NCI-H510A treated with DMSO at 0.1 percent for 48 hours (cell line): Measurements from ENCODE around the gene KANSL1L.
A peak's percentile ranks its signal among the peaks of the same experiment; 100 is the strongest.
"Not testable (repeated sequence)": the region's sequence is repeated elsewhere in the genome, so short reads cannot be mapped to it uniquely, and the experiment has no call there.

Source experiments
- DNase-seq: peaks from one replicate; lab custom pipeline; 2025; lab: John Stamatoyannopoulos, UW

The KANSL1L gene

DNA sequence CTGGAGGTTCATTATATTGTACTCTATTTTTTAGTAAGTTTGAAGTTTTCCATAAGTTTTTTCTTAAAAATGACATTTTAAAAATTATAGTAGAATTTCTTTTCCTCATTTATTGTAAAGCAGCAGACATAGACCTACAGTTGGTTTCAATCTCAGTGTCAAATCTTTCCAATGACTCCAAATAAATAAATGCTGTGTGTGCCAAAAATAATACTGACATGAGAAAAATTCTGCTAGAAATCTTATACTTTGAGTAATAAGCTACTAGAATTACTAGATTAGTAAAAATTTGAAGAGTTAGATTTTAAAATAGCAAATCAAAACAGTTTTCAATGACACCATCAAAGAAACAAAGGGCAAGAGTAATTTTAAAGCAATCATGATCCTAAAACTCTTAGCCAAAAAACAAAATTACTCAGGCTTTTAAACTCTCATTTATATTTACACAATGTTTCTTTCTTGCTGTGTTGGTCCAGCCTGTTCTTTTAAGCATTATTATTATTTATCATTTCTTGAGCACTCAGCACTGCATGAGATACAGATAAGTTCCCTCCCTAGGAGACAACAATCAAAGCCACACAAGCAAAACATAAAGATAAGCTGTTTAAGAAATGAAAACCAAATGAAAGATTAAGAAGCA is 8.3 kb upstream of the KANSL1L start:
- DNase-seq, result no peak

DNA sequence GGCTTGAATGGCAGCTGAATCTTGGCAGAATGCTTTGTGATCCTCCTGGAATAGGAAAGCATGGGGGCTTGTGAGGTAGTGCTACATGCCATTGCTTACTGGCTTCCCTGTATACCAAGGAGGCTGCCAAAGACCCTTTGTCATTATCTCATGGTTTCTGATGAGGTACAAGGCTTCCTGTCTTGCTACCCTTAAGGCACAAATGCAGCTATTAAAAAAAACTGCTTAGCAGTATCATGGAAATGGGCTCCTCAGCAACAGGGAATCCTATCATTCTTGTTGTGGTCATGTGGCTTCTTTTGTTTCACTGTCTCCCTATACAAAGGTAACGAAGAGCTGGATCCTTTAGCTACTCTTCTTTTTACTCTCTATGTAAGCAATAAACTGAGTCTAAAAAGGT is 6.6 kb upstream of the KANSL1L start:
- no peak for DNase-seq

DNA sequence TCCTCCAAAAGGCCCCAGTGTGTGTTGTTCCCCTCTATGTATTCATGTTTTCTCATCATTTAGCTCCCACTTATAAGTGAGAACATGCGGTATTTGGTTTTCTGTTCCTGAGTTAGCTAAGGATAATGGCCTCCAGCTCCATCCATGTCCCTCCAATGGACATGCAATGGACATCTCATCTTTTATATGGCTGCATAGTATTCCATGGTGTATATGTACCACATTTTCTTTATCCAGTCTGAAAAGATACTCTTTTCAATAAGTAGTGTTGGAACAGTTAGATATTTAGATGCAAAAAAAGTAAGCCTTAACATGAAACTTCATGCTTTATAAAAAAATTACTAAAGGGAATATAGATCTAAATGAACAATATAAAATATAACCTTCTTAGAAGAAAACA is 5.9 kb upstream of the KANSL1L start:
- DNase-seq, result not testable (repeated sequence)

DNA sequence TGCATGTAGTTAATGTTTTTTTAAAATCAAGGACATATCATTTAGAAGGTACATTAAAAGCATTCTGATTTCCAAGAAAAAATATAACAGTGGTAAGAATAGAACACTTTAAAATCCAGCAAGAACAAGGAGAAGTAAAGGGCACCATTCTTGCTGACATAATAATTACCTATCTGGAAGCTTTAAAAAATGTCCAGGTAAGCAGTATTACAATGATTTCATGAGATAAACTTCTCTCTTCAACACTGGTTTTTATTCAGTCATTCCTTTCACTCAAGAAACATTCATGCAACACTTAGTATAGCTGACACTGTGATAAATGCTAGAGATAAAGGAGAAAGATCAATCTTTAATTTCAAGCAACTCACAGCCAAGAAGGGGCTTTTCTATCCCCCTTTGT is 2.9 kb upstream of the KANSL1L start:
- no peak for DNase-seq

DNA sequence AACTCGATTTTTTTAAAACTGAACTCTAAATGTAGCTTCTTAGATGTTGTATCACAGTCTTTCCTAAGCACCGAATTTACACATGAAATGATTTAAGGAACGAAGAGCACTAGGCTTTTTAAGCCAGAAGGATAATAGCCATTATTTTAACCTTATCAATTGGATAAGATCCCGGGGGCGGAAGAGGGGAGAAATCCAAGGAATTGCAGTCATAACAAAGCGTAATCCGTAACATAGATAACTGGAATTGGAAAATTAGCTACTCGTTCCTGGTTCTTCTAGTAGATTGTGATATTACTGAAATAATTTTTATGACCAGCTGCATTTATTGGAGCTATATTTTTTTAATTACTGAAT is 988 bp upstream of the KANSL1L start:
- DNase-seq, result peak; percentile 69

DNA sequence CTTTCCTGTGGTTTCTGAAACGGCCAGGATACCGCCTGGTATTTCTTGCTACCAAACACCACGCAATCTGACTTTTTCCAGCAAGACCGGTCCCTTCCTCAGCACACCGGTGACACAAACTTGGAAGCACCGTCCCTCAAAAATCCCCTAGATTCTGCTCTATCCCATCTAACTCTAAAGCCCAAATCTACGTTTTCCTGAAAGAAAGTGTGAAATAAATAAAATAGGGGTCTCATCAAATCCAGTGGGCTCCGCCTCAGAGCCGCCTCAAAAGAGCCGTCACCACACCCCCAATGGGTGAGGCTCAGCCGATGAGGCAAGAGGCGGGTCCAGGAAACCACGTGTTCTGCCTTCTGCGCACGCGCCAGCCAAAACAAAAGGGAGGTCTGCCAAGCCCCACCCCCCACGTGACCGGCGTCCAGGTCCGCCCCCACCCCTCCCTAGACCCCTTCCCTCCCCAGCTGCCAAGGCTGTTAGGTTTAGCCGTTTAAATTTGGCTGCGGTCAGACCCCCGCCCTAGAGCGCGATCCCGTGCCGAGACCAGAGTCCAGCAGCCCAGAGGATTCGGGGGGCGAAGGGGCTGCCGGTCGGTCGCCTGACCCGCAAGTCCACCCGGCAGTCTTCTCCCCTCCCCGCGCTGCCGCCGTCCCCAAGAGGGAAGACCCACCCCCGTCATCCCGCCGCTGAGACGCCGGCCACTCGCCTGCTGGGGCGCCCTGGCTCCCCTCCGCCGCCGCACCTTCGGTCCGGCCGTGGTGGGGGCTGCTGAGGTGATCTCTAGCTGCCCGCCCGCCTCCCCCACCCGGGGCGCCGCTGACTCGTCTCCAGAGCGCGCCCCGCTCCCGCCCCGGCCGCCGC is 534 bp downstream of the KANSL1L start:
- peak; percentile 96 for DNase-seq

DNA sequence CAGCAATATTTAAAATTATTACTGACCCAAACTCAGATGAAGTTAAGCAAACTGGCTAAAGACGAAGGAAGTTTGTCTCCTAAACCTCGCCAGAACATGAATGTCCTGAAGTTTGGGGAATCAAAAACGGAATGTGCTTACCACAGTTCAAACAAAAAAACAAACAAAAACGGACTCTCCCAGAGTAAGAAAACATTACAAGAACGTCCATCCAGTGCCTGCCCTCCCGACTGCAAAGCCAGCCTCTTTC is 1.1 kb downstream of the KANSL1L start:
- no peak for DNase-seq

DNA sequence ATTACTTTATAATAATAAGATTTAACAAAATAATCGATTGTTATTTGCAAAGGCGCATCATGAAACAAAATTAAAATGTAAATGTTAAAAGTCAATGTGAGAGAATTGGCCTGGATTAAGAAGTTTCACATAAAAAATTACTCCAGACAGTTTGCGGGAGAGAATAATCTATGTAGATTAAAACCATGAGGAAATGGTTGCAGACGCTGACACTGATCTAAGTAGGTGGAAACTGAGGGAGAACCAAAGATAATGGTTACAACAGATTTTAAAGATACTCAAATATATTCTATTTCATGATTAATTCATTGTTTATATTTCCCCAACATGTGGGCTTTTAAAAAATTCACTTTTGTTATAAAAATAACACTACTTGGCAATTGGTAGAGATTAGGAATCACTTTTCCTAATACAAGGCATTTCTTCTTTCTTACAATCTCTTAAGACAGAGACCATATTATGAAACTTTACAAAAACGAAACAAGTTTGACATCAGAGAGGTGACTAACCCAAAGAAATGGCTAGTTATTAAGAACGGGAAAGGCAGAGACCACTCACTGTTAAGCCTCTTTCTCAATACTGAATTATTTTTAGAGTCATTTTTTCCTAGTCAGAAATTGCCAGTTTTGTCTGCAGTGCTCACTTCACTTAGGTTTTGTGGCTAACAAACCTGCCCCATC is 1.6 kb downstream of the KANSL1L start:
- peak; percentile 25 for DNase-seq

DNA sequence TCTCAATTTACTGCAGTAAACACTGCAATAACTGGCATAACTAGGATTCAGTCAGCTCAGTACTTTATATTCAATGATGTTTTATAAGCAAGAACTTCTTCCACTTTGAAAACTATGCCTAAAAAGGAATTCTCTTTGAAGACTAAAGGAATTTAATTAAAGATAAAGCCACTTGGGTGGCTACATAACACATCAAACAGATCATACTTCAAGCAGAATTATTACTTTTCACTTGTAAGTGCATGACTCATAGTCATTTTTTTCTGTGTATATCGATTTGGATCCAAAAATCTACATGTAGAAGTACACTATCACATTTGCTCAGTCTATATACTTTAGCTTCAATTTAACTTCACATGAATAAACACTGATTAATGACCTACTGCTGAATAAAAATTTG is 4.0 kb downstream of the KANSL1L start:
- no peak for DNase-seq

DNA sequence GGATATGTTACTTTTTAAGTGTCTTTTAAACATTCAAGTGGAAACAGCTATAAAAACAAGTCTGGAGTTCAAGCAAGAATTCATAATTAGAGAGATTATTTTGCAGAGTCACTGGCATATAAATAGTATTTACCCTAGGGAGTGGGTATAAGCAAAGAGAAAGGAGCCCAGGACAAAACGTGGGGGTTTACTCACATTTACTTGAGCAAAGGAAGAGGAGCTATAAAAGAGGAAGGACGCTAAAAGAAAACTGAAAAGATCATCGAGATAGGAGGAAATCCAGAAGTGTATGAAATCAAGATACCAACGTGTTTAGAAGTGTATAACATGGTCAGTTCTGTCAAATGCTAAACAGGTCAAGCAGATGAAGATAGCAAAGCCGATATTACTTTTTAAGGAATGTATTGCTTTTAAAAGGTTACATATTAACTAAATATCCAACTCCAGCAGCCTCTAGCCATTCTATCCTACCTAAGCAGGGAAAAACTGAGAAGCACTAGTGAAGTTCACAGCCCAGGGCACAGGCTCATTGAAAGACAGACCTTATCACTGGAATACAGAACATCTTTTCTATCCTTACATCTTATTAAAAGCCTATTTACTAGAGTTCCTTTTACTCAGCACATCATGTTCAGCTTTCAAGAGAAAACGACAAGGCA is 8.6 kb downstream of the KANSL1L start:
- no peak for DNase-seq

DNA sequence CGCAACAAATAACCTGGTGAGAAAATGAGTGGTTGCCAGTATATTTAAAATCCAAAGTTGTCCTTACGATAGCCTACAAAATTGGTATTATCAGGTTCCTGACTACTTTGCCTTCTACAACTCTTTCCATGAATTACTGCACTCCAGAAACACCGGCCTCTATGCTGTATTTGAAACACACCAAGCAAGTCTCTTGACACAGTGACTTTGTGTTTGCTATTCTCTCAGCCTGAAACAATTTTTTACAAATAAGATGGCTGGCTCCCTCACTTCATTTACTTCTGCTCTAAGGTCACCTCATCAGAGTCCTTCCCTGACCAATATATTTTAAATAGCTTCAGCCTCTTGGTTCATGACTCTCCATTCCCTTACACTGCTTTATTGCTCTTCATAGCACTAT is 12.2 kb downstream of the KANSL1L start:
- no peak for DNase-seq

DNA sequence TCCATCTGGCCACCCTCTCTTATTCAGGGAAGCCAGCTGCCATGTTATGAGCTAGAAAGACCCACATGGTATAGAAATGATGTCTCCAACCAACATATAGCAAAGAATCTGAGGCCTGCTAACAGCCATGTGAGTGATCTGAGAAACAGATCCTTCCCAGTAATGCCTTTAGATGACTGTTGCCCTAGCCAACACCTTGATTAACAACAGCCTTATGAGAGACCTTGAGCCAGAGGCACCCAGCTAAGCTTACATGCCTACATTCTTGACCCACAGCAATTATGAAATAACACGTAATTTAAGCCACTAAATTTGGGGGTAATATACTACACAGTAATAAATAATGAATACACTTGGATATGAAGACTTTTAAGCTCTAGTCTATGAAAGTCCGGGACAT is 13.0 kb downstream of the KANSL1L start:
- DNase-seq, result no peak

DNA sequence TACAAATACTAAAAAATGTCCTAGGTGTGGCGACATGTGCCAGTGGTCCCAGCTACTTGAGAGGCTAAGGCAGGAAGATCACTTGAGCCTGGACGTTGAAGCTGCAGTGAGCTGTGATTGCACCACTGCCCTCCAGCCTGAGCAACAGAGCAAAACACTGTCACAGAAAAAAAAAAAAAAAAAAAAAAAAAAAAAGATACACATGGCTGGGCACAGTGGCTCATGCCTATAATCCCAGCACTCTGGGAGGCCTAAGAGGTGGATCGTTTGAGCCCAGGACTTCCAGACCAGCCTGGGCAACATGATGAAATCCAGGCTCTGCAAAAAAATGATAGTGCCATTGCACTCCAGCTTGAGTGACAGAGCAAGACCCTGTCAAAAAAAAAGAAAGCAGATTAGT is 13.7 kb downstream of the KANSL1L start:
- DNase-seq, result no peak

DNA sequence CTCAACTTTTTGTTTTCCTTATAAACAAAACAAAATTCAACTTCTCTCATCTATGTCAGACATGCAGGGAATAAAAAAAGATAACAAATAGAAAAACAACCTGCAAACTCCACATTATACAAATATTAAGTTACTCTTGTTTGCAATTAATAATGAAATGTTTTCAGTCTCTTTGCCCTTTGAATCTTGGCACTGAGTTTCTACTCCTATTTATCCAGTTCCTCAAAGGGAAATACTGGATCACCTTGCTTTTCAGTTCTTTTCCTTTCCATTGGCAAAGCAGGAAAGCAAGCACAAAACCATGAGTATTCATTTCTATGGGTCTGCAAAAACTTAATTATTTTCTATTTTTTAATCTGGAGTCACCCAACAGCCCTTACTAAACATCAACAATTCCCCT is 23.6 kb downstream of the KANSL1L start:
- no peak for DNase-seq

DNA sequence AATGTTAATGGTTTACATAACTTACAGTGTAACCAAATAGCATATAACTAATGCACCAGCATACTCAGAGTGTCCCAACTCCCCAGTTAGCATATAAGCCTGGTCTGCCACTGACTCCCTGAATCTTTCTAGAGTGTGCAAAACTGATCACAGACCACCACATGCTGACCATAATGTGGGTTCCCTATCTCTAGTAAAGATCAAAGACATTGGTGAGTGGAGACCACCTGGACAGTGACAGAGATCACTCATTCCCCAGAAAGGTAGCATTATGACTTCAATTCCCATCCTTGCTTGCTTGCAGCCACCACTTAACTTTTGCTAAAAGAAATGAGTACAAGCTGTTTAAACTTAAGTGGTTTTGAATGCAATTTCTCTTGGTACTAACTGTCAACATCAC is 39.0 kb downstream of the KANSL1L start:
- DNase-seq, result no peak

DNA sequence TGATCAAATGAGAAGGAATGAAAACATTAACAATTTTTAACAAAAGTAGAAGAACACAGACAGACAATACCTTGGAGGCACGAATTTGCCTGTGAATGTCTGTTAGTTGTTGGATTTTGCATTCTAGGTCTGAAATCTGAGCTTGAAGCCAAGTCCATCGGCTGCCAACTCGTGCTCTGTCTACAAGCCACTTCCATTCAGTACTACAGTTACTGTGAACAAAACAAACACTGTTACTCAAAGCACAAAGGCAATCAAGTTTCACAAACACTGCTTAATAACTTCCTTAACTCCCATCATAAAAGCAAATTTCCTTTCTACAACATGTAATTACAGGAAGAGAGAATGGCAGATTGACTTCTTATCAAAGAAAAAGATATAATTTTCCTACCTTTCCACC is 42.2 kb downstream of the KANSL1L start:
- peak; percentile 64 for DNase-seq

DNA sequence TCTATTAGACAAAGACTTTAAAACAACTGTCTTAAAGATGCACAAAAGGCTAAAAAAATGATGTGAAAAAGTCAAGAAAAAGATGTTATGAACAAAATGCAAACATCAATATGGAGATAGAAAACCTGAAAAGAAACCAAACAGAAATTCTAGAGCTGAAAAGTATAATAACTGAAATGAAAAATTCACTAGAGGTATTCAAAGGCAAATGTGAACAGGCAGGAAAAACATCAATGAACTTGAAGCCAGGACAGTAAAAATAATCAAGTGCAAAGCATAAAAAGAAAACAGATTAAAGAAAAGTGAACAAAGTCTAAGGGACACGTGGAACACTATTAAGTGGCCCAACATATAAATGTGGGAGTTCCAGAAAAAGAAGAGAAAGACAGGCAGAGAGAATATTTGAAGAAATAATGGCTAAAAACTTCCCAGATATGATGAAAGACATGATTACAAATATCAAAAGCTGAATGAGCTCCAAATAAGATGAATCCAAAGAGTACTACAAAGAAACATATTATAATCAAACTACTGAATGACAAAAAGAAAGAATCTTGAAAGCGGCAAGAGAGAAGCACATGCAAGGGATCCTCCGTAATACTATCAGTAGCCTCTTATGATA is 57.5 kb downstream of the KANSL1L start:
- DNase-seq, result no peak

DNA sequence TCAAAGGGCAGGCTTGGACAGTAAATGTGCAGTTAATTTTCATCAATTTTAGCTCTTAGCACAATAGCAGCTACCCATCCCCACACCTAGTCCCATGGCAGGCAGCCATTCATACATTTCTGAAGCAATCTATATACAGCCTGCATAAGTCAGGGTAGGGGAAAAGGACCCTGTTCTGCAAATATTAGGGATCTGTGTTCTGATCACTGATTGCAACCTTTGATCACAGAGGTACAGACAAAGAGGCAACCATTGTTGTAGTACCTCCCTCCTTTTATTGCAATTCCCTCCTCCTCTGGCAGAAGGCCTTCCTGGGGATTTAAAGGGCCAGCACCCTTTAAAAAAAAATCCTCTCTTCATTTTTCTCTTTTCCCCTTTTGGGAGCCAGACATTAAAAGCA is 58.3 kb downstream of the KANSL1L start:
- no peak for DNase-seq

DNA sequence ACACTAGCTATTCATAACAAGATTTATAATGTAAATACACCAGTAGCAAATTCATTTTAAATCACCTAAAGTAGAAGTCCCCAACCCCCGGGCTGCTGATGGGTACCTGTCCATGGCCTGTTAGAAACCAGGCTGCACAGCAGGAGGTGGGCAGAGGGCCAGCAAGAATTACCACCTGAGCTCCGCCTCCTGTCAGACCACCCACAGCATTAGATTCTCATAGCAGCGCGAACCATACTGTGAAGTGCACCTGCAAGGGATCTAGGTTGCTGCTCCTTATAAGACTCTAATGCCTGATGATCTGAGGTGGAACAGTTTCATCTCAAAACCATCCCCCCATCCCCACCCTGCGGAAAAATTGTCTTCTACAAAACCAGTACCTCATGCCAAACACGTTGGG is 71.3 kb downstream of the KANSL1L start:
- DNase-seq, result no peak

DNA sequence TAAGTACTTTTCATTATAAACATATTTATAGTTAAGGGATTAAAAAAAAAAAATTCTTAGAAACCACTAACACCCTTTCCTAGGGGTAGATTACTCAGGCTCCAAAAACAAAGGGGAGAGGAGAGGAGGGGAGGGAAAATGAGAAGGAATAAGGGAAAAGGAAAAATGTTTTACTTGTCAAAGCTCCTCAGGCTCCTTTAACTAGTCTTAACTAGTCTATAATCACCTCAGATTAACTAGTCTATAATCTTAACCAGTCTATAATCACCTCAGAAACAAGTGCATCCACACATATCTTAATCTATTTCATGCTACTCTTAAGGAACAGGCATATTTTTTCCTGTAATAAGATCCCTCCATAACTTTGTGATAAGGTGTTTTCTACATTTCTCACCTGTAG is 76.4 kb downstream of the KANSL1L start:
- DNase-seq, result no peak

DNA sequence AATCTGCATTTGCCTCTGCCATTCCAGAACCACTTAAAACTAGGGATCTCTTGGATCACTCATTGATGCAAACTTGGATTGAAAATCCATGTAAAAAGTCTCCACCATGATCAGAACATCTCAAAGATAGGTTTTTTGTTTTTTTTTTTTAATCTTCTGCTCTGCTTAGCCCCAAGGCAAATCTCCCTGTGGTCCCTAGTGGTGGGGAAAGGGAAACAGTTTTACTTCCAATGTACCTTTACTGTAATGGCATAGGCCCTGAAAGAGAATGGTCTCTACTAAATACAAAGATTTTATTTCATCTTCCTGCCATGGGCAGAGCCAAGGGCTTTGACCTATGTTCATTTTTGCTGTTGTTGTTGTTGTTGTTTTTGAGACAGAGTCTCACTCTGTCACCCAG is 78.4 kb downstream of the KANSL1L start:
- DNase-seq, result no peak

DNA sequence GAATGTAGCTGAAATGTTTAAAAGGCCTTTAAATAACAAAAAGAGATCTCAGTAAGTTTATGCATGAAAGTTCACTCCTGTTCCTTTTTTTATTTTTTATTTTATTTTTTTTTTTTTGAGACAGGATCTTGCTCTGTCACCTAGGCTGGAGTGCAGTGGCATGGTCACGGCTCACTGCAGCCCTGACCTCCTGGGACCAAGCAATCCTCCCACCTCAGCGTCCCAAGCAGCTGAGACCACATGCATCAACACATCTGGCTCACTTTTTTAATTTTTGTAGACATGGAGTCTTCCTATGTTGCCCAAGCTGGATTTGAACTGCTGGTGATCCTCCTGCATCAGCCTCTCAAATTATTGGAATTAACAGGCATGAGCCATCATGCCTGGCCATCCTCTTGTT is 84.3 kb downstream of the KANSL1L start:
- no peak for DNase-seq

DNA sequence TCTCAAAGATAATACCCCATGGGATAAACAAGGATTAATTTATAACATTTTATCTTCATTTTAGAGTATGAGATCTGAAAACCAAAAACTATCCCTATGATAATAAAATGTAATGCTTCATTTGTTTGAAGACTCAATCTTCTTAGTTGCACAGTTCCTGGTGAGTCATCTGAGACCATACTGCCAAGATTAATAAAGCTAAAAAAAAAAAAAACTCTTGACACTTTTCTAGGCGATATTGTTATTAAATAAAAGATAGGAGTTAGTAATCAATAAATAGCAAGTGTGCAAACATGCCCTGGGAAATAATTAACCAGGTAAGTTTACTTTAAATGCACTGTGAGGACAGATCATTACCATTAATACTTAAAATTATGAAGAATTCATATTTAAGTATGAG is 84.9 kb downstream of the KANSL1L start:
- no peak for DNase-seq
